ENCODE results near the gene RELCH. TPM values are rescaled to one million over a fixed set of nuclear protein-coding genes. Genes with fewer than 3 reads are reported as not detected.
A peak's percentile ranks its signal among the peaks of the same experiment; 100 is the strongest.

Gene RELCH
- total and polyA plus RNA-seq, 7 experiments from 2014 or later = 7.3 to 70.8 (median 52.0) TPM

DNA sequence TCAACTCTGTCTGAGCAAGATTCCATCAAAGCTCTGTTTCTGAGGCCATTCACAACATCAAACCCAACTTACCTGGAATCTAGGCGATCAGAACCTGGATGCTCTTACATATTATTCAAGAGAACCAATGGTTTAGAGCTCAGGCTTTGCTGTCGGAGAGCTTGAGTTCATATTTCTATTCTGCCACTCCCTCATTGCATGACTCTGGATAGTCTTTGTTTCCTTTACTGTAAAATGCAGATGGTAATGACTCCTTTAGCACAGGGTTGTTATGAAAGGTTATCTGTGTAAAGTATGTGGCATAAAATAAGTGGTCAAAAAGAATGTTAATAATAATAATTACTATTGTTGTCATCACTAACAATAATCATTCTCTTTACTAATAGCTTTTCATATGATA is 12.6 kb downstream of the RELCH start:
- ATAC-seq = no peak
- H3K9me3 Mint-ChIP-seq = no peaks in the 10 kb centered on the region
- Histone ChIP-seq H3K9me3 (ENCODE audit: control insufficient read depth in 2 of 3, low read length in 3 of 3) (no peaks in the 10 kb centered on the region), H3K36me3 (ENCODE audit: control insufficient read depth in 2 of 3, insufficient read depth in 3 of 3, low read length in 3 of 3) (no peaks in the 10 kb centered on the region), H3K4me1 (ENCODE audit: control insufficient read depth in 2 of 2, insufficient read depth in 2 of 2, low read length in 2 of 2) (peaks cover 0 to 10% of the 10 kb centered on the region in 2 donors), H3K27me3 (ENCODE audit: control insufficient read depth in 2 of 2, insufficient read depth in 2 of 2, low read length in 2 of 2) (no peaks in the 10 kb centered on the region), H3K4me3 (ENCODE audit: low read length) (no peak overlapping the region), H3K27ac (ENCODE audit: low read depth, low read length) (no peak overlapping the region)
- intact Hi-C loops (cut with micrococcal nuclease) = loop anchor here in 1 of 2 donors (1.0 kb wide), 1 partner anchor 12 kb away; the partner anchor contains the start of genes PIGN and RELCH
- no peak overlapping the region for H3K27ac Mint-ChIP-seq
- peaks cover 0 to 4% (median 4%) of the 10 kb centered on the region in 5 donors for H3K36me3 Mint-ChIP-seq
- no peak overlapping the region for H3K4me3 Mint-ChIP-seq
- no peaks in the 10 kb centered on the region for H3K27me3 Mint-ChIP-seq
- ChIA-PET CTCF (interaction anchor here (0.6 to 1.2 kb wide), 3 partner anchors 26 to 203 kb away, joined by 3 read pairs; no protein-coding TSS in a partner anchor), POLR2A (interaction anchor here (3.1 kb wide), 1 partner anchor 12 kb away, joined by 16 read pairs; the partner anchor contains the start of genes PIGN and RELCH)
- peaks cover 30 to 72% (median 62%) of the 10 kb centered on the region in 7 donors for H3K4me1 Mint-ChIP-seq
- DNase-seq = no peak

DNA sequence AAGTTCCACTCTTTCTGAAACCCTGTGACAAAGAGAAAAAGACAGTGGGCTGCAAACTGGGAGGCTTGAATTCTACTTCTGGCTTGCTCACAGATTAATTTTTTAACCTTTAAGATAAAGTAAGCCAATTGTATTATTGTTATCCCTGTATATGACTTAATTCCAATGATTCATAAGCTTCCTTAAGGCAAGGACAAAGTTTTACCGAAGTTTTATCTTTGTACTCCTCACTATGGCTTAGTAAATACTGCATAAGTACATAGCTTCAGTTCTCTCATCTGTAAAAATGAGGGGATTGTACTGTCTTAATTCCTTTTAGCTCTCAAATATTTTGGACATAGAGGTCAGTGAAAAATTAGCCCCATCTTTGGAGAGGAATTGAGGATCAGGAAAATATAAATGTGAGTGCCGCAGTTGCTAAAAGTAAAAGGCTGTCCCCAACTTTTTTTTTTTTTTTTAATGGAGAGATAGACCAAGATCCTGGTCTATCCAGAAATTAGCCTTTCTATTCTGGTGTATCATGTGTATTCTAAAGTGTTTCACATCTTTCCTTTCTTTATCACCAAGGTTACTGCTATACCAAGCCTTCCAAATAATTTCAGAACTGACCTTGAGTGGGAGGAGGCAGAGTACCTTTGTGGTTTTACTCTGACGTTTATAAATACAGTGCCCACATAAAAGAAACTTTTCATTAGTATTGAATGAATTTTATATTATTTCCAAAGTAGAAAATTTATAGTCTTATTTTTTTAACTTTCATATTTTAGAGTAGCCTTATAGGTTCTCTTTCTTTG is 13.3 kb downstream of the RELCH start:
- H3K36me3 ChIP-seq (ENCODE audit: control insufficient read depth in 2 of 3, insufficient read depth in 3 of 3, low read length in 3 of 3) = no peaks in the 10 kb centered on the region
- H3K27ac ChIP-seq (ENCODE audit: low read depth, low read length) = no peak overlapping the region
- Mint-ChIP-seq H3K4me3 (no peak overlapping the region), H3K27me3 (no peaks in the 10 kb centered on the region), H3K36me3 (peaks cover 0 to 4% (median 4%) of the 10 kb centered on the region in 5 donors), H3K4me1 (peaks cover 29 to 73% (median 65%) of the 10 kb centered on the region in 7 donors), H3K9me3 (no peaks in the 10 kb centered on the region), H3K27ac (peak overlapping the region in 1 of 9 donors; percentile 64)
- H3K4me3 ChIP-seq (ENCODE audit: low read length) = no peak overlapping the region
- DNase-seq = peak in 1 of 9 donors; percentile 8
- no peaks in the 10 kb centered on the region for H3K27me3 ChIP-seq (ENCODE audit: control insufficient read depth in 2 of 2, insufficient read depth in 2 of 2, low read length in 2 of 2)
- POLR2A ChIA-PET = no interaction called here
- peaks cover 0 to 10% of the 10 kb centered on the region in 2 donors for H3K4me1 ChIP-seq (ENCODE audit: control insufficient read depth in 2 of 2, insufficient read depth in 2 of 2, low read length in 2 of 2)
- no peaks in the 10 kb centered on the region for H3K9me3 ChIP-seq (ENCODE audit: control insufficient read depth in 2 of 3, low read length in 3 of 3)
- intact Hi-C loops (cut with micrococcal nuclease) = no loop called here
- no peak for ATAC-seq
- CTCF ChIA-PET = interaction anchor here (0.6 to 1.2 kb wide), 3 partner anchors 26 to 203 kb away, joined by 3 read pairs; no protein-coding TSS in a partner anchor

DNA sequence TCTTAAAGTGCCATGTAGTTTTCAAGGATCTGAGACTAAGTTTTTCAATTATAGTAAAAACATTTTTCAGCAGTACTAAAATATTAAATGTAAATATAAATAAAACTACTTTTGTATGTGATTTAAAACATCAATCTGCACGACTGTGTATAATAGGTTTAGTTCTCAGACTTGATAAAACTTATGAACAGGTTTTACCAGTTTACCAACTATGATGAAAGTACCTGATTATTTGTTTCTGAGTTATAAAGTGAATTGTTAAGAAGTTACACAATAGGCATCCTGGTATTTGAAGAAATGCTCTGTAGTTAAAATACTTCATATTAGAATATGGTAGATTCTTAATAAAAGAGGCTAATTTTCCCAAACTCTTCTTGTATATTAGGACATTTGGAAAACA is 14.8 kb downstream of the RELCH start:
- no peaks in the 10 kb centered on the region for H3K9me3 Mint-ChIP-seq

DNA sequence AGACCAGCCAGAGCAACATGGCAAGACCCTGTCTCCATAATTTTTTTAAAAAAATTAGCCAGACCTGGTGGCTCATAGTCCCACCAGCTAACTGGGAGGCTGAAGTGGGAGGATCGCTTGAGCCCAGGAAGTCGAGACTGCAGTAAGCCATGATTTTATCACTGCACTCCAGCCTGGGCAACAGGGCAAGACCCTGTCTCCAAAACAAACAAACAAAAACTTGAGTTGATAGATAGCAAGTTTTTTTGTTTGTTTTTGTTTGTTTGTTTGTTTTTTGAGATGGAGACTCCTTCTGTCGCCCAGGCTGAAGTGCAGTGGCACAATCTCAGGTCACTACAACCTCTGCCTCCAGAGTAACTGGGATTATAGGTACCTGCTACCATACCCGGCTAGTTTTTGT is 18.8 kb downstream of the RELCH start:
- POLR2A ChIA-PET = no interaction called here
- intact Hi-C loops (cut with micrococcal nuclease) = loop anchor here in 1 of 2 donors (2.0 kb wide), 1 partner anchor 19 kb away; the partner anchor contains the start of genes PIGN and RELCH

More for the DNA sequence above, 14.8 kb downstream of the RELCH start:
- H3K27me3 ChIP-seq (ENCODE audit: control insufficient read depth in 2 of 2, insufficient read depth in 2 of 2, low read length in 2 of 2) = no peaks in the 10 kb centered on the region
- H3K27ac ChIP-seq (ENCODE audit: low read depth, low read length) = no peak overlapping the region
- intact Hi-C loops (cut with micrococcal nuclease) = loop anchor here in 1 of 2 donors (2.0 kb wide), 1 partner anchor 15 kb away; no protein-coding TSS in a partner anchor
- no peaks in the 10 kb centered on the region for H3K9me3 ChIP-seq (ENCODE audit: control insufficient read depth in 2 of 3, low read length in 3 of 3)
- CTCF ChIA-PET = no interaction called here
- peaks cover 0 to 6% of the 10 kb centered on the region in 2 donors for H3K4me1 ChIP-seq (ENCODE audit: control insufficient read depth in 2 of 2, insufficient read depth in 2 of 2, low read length in 2 of 2)
- no peaks in the 10 kb centered on the region for H3K27me3 Mint-ChIP-seq
- H3K27ac Mint-ChIP-seq = no peak overlapping the region
- POLR2A ChIA-PET = no interaction called here
- H3K4me3 ChIP-seq (ENCODE audit: low read length) = no peak overlapping the region
- DNase-seq (no peak), ATAC-seq (no peak)
- H3K36me3 ChIP-seq (ENCODE audit: control insufficient read depth in 2 of 3, insufficient read depth in 3 of 3, low read length in 3 of 3) = no peaks in the 10 kb centered on the region
- H3K4me1 Mint-ChIP-seq = peaks cover 17 to 70% (median 57%) of the 10 kb centered on the region in 7 donors
- peaks cover 0 to 4% (median 3%) of the 10 kb centered on the region in 5 donors for H3K36me3 Mint-ChIP-seq
- no peak overlapping the region for H3K4me3 Mint-ChIP-seq

DNA sequence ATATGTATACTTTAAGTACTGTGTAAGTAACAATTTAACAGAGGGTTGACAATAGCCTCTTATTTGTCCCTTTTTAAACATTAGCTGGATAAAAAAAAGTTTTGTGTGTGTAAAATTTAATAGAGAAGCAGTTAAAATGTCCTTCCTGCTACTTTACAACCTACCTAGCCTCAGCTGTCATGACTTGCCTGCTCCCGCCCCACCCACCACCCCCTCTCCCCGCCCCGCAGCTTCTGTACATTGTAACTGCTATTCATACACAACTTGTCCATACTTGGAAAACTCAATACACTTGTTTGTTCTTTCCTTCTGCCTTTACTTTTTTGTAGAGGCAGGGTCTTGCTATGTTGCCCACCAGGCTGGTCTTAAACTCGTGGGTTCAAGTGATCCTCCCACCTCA is 19.5 kb downstream of the RELCH start:
- Histone ChIP-seq H3K27me3 (ENCODE audit: control insufficient read depth in 2 of 2, insufficient read depth in 2 of 2, low read length in 2 of 2) (no peaks in the 10 kb centered on the region), H3K27ac (ENCODE audit: low read depth, low read length) (no peak overlapping the region), H3K4me1 (ENCODE audit: control insufficient read depth in 2 of 2, insufficient read depth in 2 of 2, low read length in 2 of 2) (no peaks in the 10 kb centered on the region), H3K9me3 (ENCODE audit: control insufficient read depth in 2 of 3, low read length in 3 of 3) (no peaks in the 10 kb centered on the region), H3K4me3 (ENCODE audit: low read length) (no peak overlapping the region), H3K36me3 (ENCODE audit: control insufficient read depth in 2 of 3, insufficient read depth in 3 of 3, low read length in 3 of 3) (no peaks in the 10 kb centered on the region)
- Mint-ChIP-seq H3K27me3 (no peaks in the 10 kb centered on the region), H3K4me3 (no peak overlapping the region), H3K9me3 (peaks cover 0 to 4% (median 0%) of the 10 kb centered on the region in 11 donors), H3K4me1 (peaks cover 18 to 76% (median 60%) of the 10 kb centered on the region in 7 donors), H3K27ac (no peak overlapping the region), H3K36me3 (peaks cover 0 to 25% (median 22%) of the 10 kb centered on the region in 5 donors)
- CTCF ChIA-PET = no interaction called here
- POLR2A ChIA-PET = interaction anchor here (0.6 kb wide), 1 partner anchor 14 kb away, joined by 5 read pairs; no protein-coding TSS in a partner anchor
- intact Hi-C loops (cut with micrococcal nuclease) = loop anchor here in 1 of 2 donors (2.0 kb wide), 1 partner anchor 20 kb away; the partner anchor contains the start of genes PIGN and RELCH
- no peak for ATAC-seq
- no peak for DNase-seq

More for the DNA sequence above, 18.8 kb downstream of the RELCH start:
- CTCF ChIA-PET = interaction anchor here (1.0 kb wide), 1 partner anchor 23 kb away, joined by 3 read pairs; no protein-coding TSS in a partner anchor
- no peaks in the 10 kb centered on the region for H3K36me3 ChIP-seq (ENCODE audit: control insufficient read depth in 2 of 3, insufficient read depth in 3 of 3, low read length in 3 of 3)
- Mint-ChIP-seq H3K27me3 (no peaks in the 10 kb centered on the region), H3K4me3 (no peak overlapping the region), H3K27ac (no peak overlapping the region), H3K4me1 (peaks cover 18 to 72% (median 56%) of the 10 kb centered on the region in 7 donors), H3K9me3 (peaks cover 0 to 4% (median 0%) of the 10 kb centered on the region in 11 donors), H3K36me3 (peaks cover 0 to 25% (median 18%) of the 10 kb centered on the region in 5 donors)
- H3K27me3 ChIP-seq (ENCODE audit: control insufficient read depth in 2 of 2, insufficient read depth in 2 of 2, low read length in 2 of 2) = no peaks in the 10 kb centered on the region
- no peak overlapping the region for H3K27ac ChIP-seq (ENCODE audit: low read depth, low read length)
- no peak for ATAC-seq
- no peaks in the 10 kb centered on the region for H3K4me1 ChIP-seq (ENCODE audit: control insufficient read depth in 2 of 2, insufficient read depth in 2 of 2, low read length in 2 of 2)
- no peak overlapping the region for H3K4me3 ChIP-seq (ENCODE audit: low read length)
- DNase-seq = no peak
- no peaks in the 10 kb centered on the region for H3K9me3 ChIP-seq (ENCODE audit: control insufficient read depth in 2 of 3, low read length in 3 of 3)

DNA sequence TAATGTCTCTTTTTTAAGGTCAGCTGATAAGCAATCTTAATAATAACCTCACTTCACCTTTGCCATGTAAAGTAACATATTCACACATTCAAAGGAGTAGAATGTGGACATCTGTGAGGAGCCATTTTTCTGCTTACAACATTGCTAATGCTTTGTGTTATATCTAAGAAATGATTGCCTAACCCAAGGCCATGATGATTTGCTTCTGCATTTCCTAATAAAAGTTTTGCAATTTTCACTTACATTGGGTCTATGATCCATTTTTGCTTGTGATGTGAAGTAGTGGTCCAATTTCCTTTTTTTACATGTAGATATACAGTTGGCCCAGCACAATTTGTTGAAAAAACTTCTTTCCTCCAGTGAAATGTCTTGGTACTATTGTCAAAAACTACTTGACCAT is 22.0 kb downstream of the RELCH start:
- Histone ChIP-seq H3K4me1 (ENCODE audit: control insufficient read depth in 2 of 2, insufficient read depth in 2 of 2, low read length in 2 of 2) (no peaks in the 10 kb centered on the region), H3K4me3 (ENCODE audit: low read length) (no peak overlapping the region), H3K9me3 (ENCODE audit: control insufficient read depth in 2 of 3, low read length in 3 of 3) (no peaks in the 10 kb centered on the region), H3K27ac (ENCODE audit: low read depth, low read length) (no peak overlapping the region), H3K36me3 (ENCODE audit: control insufficient read depth in 2 of 3, insufficient read depth in 3 of 3, low read length in 3 of 3) (peaks cover 0 to 11% (median 0%) of the 10 kb centered on the region in 3 experiments), H3K27me3 (ENCODE audit: control insufficient read depth in 2 of 2, insufficient read depth in 2 of 2, low read length in 2 of 2) (no peaks in the 10 kb centered on the region)
- DNase-seq (no peak), ATAC-seq (peak; percentile 32)
- intact Hi-C loops (cut with micrococcal nuclease) = no loop called here
- H3K27ac Mint-ChIP-seq = no peak overlapping the region
- H3K27me3 Mint-ChIP-seq = no peaks in the 10 kb centered on the region
- H3K4me1 Mint-ChIP-seq = peaks cover 18 to 68% (median 59%) of the 10 kb centered on the region in 7 donors
- H3K9me3 Mint-ChIP-seq = peaks cover 0 to 4% (median 0%) of the 10 kb centered on the region in 11 donors
- ChIA-PET CTCF (no interaction called here), POLR2A (no interaction called here)
- H3K4me3 Mint-ChIP-seq = no peak overlapping the region
- H3K36me3 Mint-ChIP-seq = peaks cover 0 to 35% (median 27%) of the 10 kb centered on the region in 5 donors
